SU-DHL-6 (cell line): ENCODE data around the gene LARP1B.

Source experiments
- H2AFZ ChIP-seq: fragments of 200-600 bp; sonication (generic); 2 replicates; pipeline ENCODE4 v1.6.1; 2014; ENCODE audit warnings: low read depth, mild to moderate bottlenecking, moderate library complexity, mixed read lengths, antibody characterized with exemption, low read length; ENCODE audit not compliant: severe bottlenecking
- H3F3A ChIP-seq: fragments of 200-600 bp; shearing (Covaris generic); 2 replicates; pipeline ENCODE4 v1.6.0; 2016; ENCODE audit warnings: antibody characterized with exemption, mild to moderate bottlenecking; ENCODE audit not compliant: insufficient read depth
- H3K27ac ChIP-seq: fragments of 200-600 bp; sonication (generic); 2 replicates; pipeline ENCODE4 v1.5.1; 2016; ENCODE audit warnings: low read depth, mild to moderate bottlenecking, low read length, moderate library complexity, mixed read lengths
- H3K27me3 ChIP-seq: fragments of 200-600 bp; sonication (generic), shearing (Covaris generic); 2 replicates; pipeline ENCODE4 v1.6.0; 2014; ENCODE audit warnings: mild to moderate bottlenecking, low read length
- H3K36me3 ChIP-seq: fragments of 200-600 bp; sonication (generic); 2 replicates; pipeline ENCODE4 v1.6.1; 2014; ENCODE audit warnings: mild to moderate bottlenecking, low read length, mixed read lengths
- H3K4me2 ChIP-seq: fragments of 300-600, 200-600 bp; shearing (Covaris generic), sonication (generic); 2 replicates; pipeline ENCODE4 v1.6.0; 2014; ENCODE audit warnings: low read length, low read depth, mild to moderate bottlenecking; ENCODE audit not compliant: poor library complexity, severe bottlenecking
- H3K4me3 ChIP-seq: fragments of 200-600 bp; sonication (generic); 2 replicates; pipeline ENCODE4 v1.5.1; 2014; ENCODE audit warnings: antibody characterized with exemption, low read length, mild to moderate bottlenecking, mixed read lengths; ENCODE audit not compliant: insufficient read depth, poor library complexity, severe bottlenecking
- H3K79me2 ChIP-seq: fragments of 200-600 bp; sonication (generic); 2 replicates; pipeline ENCODE4 v1.6.1; 2014; ENCODE audit warnings: mild to moderate bottlenecking, low read length, moderate library complexity; ENCODE audit not compliant: insufficient read depth
- H3K9ac ChIP-seq: fragments of 200-600 bp; sonication (generic); 2 replicates; pipeline ENCODE4 v1.7.0; 2014; ENCODE audit warnings: mild to moderate bottlenecking, low read length
- H3K9me2 ChIP-seq: fragments of 200-600 bp; sonication (generic); replicated peaks from 2 replicates; pipeline ENCODE4 v1.6.1; 2014; ENCODE audit warnings: low read length; ENCODE audit not compliant: insufficient read depth
- H3K9me3 ChIP-seq: fragments of 200-600 bp; sonication (generic); 2 replicates; pipeline ENCODE4 v1.6.1; 2014; ENCODE audit warnings: low read length, mixed read lengths; ENCODE audit not compliant: insufficient read depth
- H4K20me1 ChIP-seq: fragments of 200-600 bp; sonication (generic); 2 replicates; pipeline ENCODE4 v1.6.1; 2014; ENCODE audit warnings: low read depth, mild to moderate bottlenecking, antibody characterized with exemption, low read length, moderate library complexity, mixed read lengths
- EZH2phosphoT487 ChIP-seq: fragments of 200-600 bp; sonication (generic), shearing (Covaris generic); conservative IDR thresholded peaks from 2 replicates; pipeline ENCODE4 v1.6.1; 2018; ENCODE audit warnings: mild to moderate bottlenecking, antibody characterized with exemption, low read length, moderate library complexity, mixed read lengths
- TF ChIP-seq, protein P1 (sequence below): fragments of 200-600 bp; sonication (generic); IDR thresholded peaks from one replicate; pipeline ENCODE4 v1.5.1; 2017; ENCODE audit warnings: antibody characterized with exemption, mild to moderate bottlenecking, low read length, moderate library complexity; ENCODE audit not compliant: insufficient read depth, poor library complexity, severe bottlenecking

LARP1B gene

GRCh38 chr4:128107766-128108165 lies 46.7 kb downstream of the LARP1B start:
- H3K4me3 ChIP-seq: no peak overlapping the region
- TF ChIP-seq EZH2phosphoT487: no peak
- TF ChIP-seq, protein P1, sequence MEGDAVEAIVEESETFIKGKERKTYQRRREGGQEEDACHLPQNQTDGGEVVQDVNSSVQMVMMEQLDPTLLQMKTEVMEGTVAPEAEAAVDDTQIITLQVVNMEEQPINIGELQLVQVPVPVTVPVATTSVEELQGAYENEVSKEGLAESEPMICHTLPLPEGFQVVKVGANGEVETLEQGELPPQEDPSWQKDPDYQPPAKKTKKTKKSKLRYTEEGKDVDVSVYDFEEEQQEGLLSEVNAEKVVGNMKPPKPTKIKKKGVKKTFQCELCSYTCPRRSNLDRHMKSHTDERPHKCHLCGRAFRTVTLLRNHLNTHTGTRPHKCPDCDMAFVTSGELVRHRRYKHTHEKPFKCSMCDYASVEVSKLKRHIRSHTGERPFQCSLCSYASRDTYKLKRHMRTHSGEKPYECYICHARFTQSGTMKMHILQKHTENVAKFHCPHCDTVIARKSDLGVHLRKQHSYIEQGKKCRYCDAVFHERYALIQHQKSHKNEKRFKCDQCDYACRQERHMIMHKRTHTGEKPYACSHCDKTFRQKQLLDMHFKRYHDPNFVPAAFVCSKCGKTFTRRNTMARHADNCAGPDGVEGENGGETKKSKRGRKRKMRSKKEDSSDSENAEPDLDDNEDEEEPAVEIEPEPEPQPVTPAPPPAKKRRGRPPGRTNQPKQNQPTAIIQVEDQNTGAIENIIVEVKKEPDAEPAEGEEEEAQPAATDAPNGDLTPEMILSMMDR: no peak
- no peaks in the 10 kb centered on the region for H3K27me3 ChIP-seq
- H3K4me2 ChIP-seq: no peak overlapping the region
- no peaks in the 10 kb centered on the region for H3K9me2 ChIP-seq
- no peak overlapping the region for H3K27ac ChIP-seq
- H3K9ac ChIP-seq: no peak overlapping the region
- H3K9me3 ChIP-seq: no peaks in the 10 kb centered on the region
- H4K20me1 ChIP-seq: no peaks in the 10 kb centered on the region
- no peaks in the 10 kb centered on the region for H3K36me3 ChIP-seq
- no peaks in the 10 kb centered on the region for H3F3A ChIP-seq
- H3K79me2 ChIP-seq: no peaks in the 10 kb centered on the region
- no peak overlapping the region for H2AFZ ChIP-seq

DNA sequence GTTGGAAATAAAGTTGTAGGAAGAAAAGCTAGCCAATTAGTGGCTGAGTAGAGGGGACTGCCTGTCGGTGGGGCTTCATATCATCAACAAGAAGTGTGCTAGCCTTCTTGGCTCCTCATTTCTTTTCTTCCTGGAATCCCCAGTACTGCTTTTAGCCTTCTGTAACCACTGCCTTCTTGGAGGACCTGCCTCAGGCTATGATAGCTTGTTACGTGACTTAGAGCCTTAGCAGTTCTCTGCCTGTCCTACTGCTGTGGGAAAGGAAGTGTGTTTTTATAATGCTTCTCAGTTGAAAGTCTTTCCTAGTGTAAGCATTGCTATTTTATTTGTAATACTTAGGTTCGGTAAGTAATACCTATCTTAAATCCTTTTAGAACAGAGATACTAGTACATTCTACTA lies 61.9 kb downstream of the LARP1B start:
- no peak for TF ChIP-seq EZH2phosphoT487
- TF ChIP-seq, protein P1: no peak
- Histone ChIP-seq H3K27me3 (no peaks in the 10 kb centered on the region), H3K4me2 (no peak overlapping the region), H3F3A (no peaks in the 10 kb centered on the region), H3K9me3 (no peaks in the 10 kb centered on the region), H4K20me1 (no peaks in the 10 kb centered on the region), H3K9me2 (no peaks in the 10 kb centered on the region), H3K4me3 (no peak overlapping the region), H3K36me3 (no peaks in the 10 kb centered on the region), H3K27ac (no peak overlapping the region), H2AFZ (no peak overlapping the region), H3K9ac (no peak overlapping the region), H3K79me2 (no peaks in the 10 kb centered on the region)

DNA sequence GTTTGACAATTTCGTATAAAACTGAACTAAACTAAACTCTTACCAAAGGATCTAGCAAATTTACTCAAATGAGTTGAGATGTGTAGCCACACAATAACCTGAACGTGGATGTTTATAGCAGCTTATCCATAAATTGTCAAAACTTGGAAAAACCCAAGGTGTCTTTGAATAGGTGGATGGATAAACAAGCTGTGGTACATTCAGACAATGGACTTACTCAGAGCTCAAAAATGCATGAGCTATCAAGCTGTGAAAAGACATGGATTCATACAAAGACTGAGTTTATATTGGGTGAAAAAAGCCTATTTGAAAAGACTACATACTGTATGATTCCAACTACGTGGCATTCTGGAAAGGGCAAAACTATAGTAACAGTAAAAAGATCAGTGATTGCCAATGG lies 69.5 kb downstream of the LARP1B start:
- Histone ChIP-seq H3K9ac (no peak overlapping the region), H2AFZ (no peak overlapping the region), H3K27me3 (no peaks in the 10 kb centered on the region), H3F3A (no peaks in the 10 kb centered on the region), H3K79me2 (no peaks in the 10 kb centered on the region), H3K27ac (no peak overlapping the region), H3K9me3 (no peaks in the 10 kb centered on the region), H3K36me3 (no peaks in the 10 kb centered on the region), H3K9me2 (no peaks in the 10 kb centered on the region), H3K4me3 (no peak overlapping the region), H4K20me1 (no peaks in the 10 kb centered on the region), H3K4me2 (no peak overlapping the region)
- TF ChIP-seq, protein P1: no peak
- no peak for TF ChIP-seq EZH2phosphoT487
